Measurements from ENCODE around the gene HS3ST3A1. TPM values are rescaled to one million over a fixed set of nuclear protein-coding genes. Genes with fewer than 3 reads are reported as not detected.

The HS3ST3A1 gene
- total and polyA plus RNA-seq, 9 donors, result 2.2 to 41.4 (median 10.7) TPM

DNA sequence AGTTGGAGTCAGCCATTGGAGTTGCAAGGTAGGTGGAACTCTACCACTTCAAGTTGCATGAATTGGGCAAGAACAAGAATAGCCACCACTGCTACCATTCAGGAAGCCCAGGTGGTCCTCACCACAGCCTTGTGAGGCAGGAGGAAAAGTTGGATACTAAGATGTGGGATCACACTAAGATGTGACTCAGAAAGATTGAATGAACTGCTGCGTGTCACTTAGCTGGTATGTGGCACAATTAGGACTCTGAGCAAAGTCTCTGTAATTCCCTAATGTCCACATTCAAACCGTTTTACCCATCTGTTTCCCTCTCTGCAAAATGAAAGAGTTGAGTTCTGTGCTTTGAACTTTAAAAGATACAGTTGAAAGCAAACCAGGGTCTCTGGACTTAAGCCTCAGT is 44.7 kb upstream of the HS3ST3A1 start:
- TF ChIP-seq EP300 (IDR thresholded peaks at IDR 0.05) (no peak), POLR2A (IDR thresholded peaks at IDR 0.05) (no peak)
- TF ChIP-seq, protein P1, sequence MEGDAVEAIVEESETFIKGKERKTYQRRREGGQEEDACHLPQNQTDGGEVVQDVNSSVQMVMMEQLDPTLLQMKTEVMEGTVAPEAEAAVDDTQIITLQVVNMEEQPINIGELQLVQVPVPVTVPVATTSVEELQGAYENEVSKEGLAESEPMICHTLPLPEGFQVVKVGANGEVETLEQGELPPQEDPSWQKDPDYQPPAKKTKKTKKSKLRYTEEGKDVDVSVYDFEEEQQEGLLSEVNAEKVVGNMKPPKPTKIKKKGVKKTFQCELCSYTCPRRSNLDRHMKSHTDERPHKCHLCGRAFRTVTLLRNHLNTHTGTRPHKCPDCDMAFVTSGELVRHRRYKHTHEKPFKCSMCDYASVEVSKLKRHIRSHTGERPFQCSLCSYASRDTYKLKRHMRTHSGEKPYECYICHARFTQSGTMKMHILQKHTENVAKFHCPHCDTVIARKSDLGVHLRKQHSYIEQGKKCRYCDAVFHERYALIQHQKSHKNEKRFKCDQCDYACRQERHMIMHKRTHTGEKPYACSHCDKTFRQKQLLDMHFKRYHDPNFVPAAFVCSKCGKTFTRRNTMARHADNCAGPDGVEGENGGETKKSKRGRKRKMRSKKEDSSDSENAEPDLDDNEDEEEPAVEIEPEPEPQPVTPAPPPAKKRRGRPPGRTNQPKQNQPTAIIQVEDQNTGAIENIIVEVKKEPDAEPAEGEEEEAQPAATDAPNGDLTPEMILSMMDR (IDR thresholded peaks at IDR 0.05), result no peak
- no peaks in the 10 kb centered on the region for H3K27me3 ChIP-seq
- no peaks in the 10 kb centered on the region for H3K9me3 ChIP-seq
- no peaks in the 10 kb centered on the region for H3K36me3 ChIP-seq
- 69 to 71% (median 71%) methylated on average over 2 of the region's 2 CpGs for WGBS, 3 donors
- no peak for DNase-seq
- H3K4me3 ChIP-seq, result no peak overlapping the region
- H3K27ac ChIP-seq, result no peak overlapping the region
- H3K4me1 ChIP-seq (ENCODE audit: insufficient read depth), result no peaks in the 10 kb centered on the region
- intact Hi-C loops (cut with DNase I), result no loop called here

DNA sequence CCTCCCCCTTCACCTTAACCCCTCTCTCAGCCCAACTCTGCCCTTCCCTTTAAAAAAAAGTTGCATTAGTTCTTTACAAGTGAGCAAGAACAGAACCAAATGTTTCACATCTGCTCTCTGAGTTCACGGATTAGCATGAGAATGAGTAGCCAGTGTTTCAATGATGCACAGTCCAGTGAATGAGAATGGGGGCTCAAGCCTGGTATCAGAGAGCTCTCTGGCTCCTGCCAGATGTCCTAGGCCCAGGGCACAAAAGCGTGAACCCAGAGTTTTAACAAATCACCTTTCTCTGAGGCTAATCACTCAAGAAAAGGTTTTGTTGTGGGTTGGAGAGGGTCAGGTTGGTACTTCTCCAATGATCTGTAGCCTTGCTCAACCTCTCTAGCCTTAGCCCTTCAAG is 41.5 kb upstream of the HS3ST3A1 start:
- intact Hi-C loops (cut with DNase I), result no loop called here
- 85 to 87% (median 87%) methylated on average over 2 of the region's 2 CpGs for WGBS, 3 donors

DNA sequence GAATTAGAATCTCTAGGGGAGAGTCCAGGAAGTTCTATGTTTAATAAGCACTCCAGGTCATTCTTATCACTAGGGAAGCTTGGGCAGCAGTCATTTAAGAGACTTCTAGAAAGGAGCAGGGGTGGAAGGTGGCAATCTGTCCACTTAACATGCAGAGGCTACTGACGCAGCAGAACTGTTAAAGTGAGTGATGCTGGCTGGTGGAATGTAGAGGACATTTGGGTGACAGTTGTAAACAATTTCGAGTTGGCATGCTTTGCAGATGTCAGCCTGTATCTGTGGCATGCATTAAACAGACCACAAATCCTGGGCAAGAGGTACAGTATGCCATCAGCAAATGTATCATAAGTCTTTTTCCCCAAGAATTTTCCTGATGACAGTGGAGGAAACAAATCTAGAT is 40.5 kb upstream of the HS3ST3A1 start:
- Histone ChIP-seq H3K9me3 (no peaks in the 10 kb centered on the region), H3K4me1 (ENCODE audit: insufficient read depth) (no peaks in the 10 kb centered on the region), H3K27ac (no peak overlapping the region), H3K4me3 (no peak overlapping the region), H3K27me3 (no peaks in the 10 kb centered on the region), H3K36me3 (no peaks in the 10 kb centered on the region)
- 49 to 56% (median 51%) methylated on average over 2 of the region's 2 CpGs for WGBS, 3 donors
- intact Hi-C loops (cut with DNase I), result no loop called here
- no peak for DNase-seq
- TF ChIP-seq POLR2A (IDR thresholded peaks at IDR 0.05) (no peak), EP300 (IDR thresholded peaks at IDR 0.05) (no peak)
- TF ChIP-seq, protein P1 (IDR thresholded peaks at IDR 0.05), result no peak

More for the DNA sequence above, 41.5 kb upstream of the HS3ST3A1 start:
- no peaks in the 10 kb centered on the region for H3K36me3 ChIP-seq
- DNase-seq, result no peak
- no peak overlapping the region for H3K27ac ChIP-seq
- H3K4me3 ChIP-seq, result no peak overlapping the region
- TF ChIP-seq, protein P1 (IDR thresholded peaks at IDR 0.05), result no peak
- TF ChIP-seq EP300 (IDR thresholded peaks at IDR 0.05) (no peak), POLR2A (IDR thresholded peaks at IDR 0.05) (no peak)
- no peaks in the 10 kb centered on the region for H3K9me3 ChIP-seq
- H3K27me3 ChIP-seq, result no peaks in the 10 kb centered on the region
- no peaks in the 10 kb centered on the region for H3K4me1 ChIP-seq (ENCODE audit: insufficient read depth)

DNA sequence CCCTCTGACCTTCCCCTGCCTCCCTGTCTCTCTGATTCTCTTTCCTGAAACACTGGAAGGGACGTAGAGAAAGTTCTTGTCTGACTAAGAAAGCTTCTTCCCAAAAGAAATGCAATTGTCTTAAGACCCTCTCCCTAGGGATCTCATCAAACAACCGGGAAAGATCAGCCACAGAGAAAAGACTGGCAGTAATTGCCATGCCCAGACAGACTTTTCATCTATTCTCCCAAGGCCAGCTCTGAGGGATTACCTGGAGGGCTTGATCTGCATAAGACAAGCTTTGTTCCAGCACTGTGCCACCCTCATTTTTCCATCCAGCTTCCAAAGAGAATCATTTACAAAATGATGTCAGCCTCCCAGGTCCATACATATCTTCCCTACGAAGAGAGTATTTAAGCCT is 38.8 kb upstream of the HS3ST3A1 start:
- Histone ChIP-seq H3K27me3 (no peaks in the 10 kb centered on the region), H3K4me3 (no peak overlapping the region), H3K27ac (no peak overlapping the region), H3K9me3 (no peaks in the 10 kb centered on the region), H3K4me1 (ENCODE audit: insufficient read depth) (no peaks in the 10 kb centered on the region), H3K36me3 (no peaks in the 10 kb centered on the region)
- DNase-seq, result no peak
- WGBS, 3 donors, result 62 to 68% (median 67%) methylated on average over 3 of the region's 3 CpGs
- TF ChIP-seq, protein P1 (IDR thresholded peaks at IDR 0.05), result no peak
- TF ChIP-seq POLR2A (IDR thresholded peaks at IDR 0.05), result no peak
- no peak for TF ChIP-seq EP300 (IDR thresholded peaks at IDR 0.05)
- intact Hi-C loops (cut with DNase I), result no loop called here
